ENCODE results near the gene CLIP1.
"Not testable (repeated sequence)": the region's sequence is repeated elsewhere in the genome, so short reads cannot be mapped to it uniquely, and the experiment has no call there.

The CLIP1 gene

DNA sequence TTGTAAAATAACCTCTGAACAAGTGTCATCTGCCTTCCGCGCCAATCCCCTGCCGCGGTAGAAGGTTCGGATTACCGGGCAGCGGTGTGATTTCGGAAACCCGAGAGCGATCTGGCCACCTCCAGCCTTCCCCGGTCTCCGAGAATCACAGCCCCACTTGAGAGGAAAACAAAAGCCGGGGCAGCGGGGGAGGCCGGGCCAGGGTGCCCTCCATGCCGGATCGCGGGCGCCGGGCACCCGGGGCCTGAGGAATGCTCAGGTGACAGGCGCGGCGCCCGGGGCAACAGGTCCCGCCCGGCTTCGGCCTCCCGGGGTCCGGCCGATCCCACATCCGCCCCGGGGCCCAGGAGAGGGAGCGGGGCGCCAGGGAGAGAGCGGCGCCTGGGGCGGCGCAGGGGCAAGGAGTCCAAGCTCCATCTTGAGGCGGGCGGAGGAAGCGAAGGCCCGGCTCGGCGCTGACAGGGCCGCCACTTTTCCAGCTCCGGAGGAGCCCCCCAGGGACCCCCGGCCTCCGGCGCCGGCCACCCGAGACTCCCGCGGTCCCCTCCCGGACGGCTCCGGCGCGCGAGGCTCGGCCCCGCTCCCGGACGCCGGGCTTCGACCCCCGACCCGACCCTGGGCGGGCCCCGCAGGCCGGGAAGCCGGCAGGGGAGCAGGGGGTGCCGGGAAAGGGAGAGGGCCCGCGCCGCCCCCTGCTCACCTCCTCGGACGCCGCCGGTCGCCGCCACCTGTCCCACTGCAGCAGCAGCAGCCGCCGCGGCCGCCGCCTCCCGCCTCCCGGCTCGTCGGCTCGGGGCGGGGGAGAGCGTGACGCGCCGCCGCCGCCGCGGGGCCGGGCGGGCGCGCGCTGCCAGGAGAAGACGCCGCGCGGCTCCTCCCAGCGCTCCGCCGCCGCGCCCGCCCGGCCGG, at the start of gene CLIP1:
Gene CLIP1 (minus strand): TSS at position 849 of the 909 bp plus-strand sequence. CDS start 42,217 bp downstream, outside the sequence.
- peak; percentile 43 for DNase-seq (ENCODE audit: low spot score)

DNA sequence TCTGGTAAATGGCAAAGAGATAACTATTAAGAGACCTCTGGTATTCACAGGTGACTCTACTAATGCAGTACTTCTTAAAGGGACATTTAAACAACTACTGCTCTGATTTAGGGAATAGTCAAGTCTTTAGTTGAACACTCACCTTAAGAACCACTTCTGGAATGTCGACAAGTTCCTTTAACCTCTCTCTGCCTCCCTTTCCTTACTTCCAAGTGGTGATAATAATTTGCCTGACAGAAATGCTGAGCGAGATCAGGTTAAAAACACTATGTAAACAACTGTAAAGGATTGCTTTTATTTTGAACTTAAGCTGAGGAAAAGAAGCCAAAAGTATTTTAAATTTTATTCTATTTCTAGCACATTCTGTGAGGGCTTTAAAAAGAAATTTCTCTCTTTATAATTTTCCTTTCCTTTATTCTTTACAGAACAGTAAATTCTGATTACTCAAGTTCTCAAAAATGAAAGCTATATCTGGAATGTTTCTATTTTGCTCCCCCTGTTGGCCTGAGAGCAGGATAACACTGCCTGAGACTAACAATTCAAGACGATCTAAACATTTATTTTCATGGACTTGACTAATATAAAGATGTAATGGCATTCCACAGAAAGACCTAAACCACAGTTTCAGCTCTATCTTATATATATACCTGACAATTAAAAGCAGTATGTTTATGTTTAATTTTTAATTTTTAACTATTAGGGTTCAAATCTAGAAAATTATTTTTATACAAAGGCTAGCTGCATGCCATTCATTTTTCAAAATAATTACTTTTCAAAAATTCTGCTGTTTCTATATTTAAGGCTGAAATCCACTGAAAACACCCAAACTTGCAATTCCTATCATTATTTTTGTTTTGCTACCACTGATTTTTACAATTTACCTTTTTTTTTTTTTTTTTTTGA, 49.1 kb upstream of the CLIP1 start:
- DNase-seq (ENCODE audit: low spot score): peak; percentile 53

DNA sequence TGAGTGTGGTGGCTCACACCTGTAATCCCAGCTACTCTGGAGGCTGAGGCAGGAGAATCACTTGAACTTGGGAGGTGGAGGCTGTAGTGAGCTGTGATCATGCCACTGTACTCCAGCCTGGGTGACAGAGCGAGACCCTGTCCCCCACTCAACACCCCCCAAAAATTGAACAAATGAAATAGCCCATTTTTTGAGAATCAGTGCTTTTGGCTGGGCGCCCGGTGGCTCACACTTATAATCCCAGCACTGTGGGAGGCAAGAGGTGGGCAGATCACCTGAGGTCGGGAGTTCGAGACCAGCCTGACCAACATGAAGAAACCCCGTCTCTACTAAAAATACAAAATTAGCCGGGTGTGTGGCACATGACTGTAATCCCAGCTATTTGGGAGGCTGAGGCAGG, 48.1 kb upstream of the CLIP1 start:
- not testable (repeated sequence) for DNase-seq (ENCODE audit: low spot score)

DNA sequence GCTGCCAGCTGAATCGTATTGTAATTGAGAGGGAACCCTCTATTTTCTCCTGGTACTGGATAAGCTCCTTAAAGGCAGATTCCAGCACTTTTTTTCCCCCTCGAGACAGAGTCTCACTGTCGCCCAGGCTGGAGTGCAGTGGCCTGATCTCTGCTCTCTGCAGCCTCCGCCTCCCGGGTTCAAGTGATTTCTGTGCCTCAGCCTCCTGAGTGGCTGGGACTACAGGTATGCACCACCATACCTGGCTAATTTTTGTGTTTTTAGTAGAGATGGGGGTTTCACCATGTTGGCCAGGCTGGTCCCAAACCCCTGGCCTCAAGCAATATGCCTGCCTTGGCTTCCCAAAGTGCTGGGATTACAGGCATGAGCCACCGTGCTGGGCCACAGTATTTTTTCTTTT, 47.4 kb upstream of the CLIP1 start:
- not testable (repeated sequence) for DNase-seq (ENCODE audit: low spot score)

DNA sequence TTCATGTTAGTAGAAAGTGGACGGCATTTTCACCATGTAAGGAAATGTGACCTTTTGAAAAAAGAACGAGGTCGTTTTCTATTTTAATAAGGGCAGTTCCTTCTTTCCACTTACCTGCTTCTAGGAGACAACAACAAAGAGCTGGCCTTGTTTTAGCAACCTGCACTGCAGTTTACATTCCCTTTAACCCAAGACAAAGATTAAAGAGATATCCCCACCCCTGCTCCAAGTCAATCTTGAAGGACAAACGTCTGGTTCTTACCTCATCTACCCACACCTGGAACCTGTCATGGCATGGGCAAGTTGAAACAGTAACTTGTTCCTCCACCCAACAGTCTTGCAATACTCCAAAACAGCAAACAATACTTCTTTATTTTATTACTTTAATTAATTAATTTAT, 45.5 kb upstream of the CLIP1 start:
- DNase-seq (ENCODE audit: low spot score): no peak

DNA sequence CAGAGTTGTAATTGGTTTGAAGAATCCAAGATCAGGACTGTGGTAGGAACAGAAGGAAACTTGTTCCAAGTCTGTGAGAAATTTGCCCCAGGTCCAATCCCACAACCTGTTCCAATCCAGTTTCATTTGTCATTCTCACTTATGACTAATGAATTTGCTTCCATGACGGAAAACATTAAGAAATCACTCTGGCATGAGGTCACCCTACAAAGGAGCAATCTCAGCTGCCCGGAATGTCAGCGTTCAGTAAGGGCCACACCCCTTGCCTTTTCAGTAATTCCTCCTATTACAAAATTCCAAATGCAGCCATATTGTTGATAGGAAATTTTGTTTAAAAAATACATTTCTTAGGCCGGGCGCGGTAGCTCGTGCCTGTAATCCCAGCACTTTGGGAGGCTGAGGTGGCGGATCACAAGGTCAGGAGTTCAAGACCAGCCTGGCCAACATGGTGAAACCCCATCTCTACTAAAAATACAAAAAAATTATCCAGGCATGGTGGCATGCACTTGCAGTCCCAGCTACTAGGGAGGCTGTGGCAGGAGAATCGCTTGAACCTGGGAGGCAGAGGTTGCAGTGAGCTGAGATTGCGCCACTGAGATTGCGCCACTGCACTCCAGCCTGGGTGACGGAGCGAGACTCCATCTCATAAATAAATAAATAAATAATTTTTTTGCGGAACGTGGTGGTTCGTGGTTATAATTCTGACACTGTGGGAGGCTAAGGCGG, 42.0 kb upstream of the CLIP1 start:
- not testable (repeated sequence) for DNase-seq (ENCODE audit: low spot score)

DNA sequence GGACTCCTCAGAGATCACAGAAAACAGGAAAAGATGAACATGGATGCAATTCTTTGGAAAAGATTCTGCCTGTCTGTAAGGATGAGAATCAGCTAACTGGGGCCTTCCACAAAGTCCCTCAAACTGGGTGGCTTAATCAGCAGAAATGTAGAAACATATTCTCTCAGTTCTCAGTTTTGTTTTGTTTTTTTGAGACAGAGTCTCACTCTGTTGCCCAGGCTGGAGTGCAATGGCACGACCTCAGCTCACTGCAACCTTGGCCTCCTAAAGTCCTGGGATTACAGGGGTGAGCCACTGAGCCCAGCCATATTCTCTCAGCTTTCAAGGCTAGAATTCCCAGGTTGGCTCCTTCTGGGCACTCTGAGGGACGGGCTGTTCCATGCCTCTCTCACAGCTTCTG, 38.2 kb upstream of the CLIP1 start:
- no peak for DNase-seq (ENCODE audit: low spot score)

DNA sequence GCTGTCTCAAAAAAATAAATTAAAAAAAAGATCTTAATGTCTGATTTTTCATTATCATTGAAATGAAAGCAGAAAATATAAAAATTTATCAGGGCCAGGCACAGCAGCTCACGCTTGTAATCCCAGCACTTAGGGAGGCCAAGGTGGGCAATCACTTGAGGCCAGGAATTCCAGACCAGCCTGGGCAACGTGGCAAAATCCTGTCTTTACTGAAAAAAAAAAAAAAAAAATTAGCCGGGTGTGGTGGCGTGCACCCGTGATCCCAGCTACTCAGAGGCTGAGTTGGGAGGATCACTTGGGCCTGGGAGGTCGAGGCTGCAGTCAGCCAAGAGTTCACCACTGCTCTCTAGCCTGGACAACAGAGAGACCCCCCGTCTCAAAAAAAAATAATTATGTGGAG, 37.6 kb upstream of the CLIP1 start:
- DNase-seq (ENCODE audit: low spot score): no peak

DNA sequence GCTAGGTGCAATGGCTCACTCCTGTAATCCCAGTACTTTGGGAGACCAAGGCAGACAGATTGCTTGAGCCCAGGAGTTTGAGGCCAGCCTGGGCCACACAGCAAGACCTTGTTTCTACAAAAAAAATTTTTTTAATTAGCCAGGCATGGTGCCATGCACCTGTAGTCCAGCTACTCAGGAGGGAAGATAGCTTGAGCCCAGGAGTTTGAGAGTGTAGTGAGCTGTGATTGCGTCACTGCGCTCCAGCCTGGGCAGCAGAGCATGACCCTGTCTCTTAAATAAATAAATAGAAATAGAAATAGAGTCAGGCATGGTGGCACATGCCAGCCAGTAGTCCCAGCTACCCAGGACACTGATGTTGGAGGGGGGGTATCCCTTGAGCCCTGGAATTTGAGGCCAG, 36.7 kb upstream of the CLIP1 start:
- no peak for DNase-seq (ENCODE audit: low spot score)

DNA sequence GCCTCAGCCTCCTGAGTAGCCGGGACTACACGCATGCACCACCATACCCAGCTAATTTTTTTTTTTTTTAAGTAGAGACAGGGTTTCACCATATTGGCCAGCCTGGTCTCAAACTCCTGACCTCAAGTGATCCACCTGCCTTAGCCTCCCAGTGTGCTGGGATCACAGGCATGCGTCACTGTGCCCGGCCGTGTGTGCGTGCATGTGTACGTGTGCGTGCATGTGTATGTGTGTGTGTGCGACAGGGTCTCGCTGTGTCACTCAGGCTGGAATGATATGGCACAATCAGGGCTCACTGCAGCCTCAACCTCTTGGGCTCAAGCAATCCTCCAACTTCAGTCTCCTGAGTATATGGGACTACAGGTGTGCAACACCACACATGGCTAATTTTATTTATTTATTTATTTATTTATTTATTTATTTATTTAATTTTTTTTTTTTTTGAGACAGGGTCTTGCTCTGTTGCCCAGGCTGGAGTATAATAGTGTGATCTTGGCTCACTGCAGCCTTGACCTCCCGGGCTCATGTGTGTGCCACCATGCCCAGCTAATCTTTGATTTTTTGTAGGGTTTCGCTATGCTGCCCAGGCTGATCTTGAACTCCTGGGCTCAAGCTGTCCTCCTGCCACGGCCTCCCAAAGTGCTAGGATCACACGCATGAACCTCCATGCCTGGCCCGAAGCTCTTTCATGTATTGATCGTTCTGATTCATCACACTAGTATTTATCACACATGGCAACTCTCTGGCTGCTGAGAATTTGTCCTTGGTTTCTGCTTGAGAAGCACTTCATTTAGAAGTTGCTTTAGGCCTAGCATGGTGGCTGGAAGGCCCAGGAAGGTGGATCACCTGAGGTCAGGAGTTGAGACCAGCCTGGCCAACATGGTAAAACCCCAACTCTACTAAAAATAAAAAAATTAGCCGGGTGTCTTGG, 35.9 kb upstream of the CLIP1 start:
- DNase-seq (ENCODE audit: low spot score): no peak

DNA sequence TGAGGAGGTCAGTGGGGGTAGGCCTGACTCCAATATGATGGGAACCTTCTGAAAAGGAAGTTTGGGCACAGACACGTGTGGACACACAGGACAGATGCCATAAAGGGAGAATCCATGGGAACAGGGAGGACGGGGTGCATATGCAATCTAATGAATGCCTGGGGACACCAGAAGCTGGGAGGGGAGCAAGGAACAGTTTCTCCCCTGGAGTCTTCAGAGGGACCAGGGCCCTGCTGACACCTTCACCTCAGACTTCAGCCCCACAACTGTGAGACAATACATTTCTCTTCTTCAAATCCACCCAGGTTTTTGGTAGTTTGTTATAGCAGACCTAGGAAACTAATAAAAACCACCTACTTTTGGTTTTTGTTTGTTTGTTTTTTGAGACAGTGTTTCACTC, 35.2 kb upstream of the CLIP1 start:
- DNase-seq (ENCODE audit: low spot score): no peak

DNA sequence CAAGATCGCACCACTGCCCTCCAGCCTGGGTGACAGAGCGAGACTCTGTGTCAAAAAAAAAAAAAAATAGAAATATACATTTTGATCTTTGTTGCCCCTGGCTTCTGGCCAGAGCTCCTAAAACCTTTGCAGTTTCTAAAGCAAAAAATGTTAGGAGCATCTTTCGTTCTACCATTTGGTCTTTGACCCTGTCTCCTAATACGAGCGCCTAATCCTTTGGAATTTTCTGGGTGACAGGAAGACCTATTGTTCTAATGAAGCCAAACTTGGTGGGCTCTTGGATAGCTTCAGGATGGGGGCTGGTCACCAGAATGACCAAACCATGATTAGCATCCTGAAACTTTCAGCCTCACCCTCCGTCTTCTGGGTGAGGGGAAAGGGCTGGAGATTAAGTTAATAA, 32.3 kb upstream of the CLIP1 start:
- no peak for DNase-seq (ENCODE audit: low spot score)

DNA sequence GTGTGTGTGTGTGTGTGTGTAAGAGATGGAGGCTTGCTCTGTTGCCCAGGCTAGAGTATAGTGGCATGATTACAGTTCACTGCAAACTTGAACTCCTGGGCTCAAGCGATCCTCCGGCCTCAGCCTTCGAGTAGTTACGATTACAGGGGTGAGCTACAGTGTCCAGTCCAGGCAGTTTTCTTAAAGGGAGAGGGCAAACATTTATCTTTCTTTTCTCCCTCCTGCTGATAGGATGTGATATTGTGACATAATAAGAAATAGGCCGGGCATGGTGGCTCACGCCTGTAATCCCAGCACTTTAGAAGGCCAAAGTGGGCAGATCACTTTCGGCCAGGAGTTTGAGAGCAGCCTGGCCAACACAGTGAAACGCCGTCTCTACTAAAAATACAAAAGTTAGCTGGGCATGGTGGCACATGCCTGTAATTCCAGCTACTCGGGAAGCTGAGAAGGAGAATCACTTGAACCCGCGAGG, 31.8 kb upstream of the CLIP1 start:
- DNase-seq (ENCODE audit: low spot score): no peak

DNA sequence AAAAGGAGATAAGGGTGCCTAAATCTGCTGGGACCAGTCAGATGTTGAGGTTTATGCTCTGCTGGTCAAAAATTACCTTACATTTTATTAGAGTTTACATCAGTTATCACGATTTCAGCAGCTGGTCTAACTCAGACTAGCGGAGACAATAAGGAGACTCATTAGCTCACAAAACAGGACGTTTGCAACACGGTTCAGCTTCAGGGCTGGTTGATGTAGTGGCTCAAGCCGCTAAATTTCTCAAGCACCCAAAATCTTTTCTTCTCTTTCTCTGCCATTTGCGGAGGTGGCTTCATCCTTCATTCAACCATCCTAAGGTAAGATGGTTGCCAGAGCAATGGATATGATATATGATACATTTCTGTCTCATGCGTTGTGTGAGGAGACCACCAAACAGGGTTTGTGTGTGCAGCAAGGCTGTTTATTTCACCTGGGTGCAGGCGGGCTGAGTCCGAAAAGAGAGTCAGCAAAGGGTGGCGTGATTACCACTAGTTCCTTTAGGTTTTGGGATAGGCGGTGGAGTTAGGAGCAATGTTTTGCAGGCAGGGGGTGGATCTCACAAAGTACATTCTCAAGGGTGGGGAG, 30.3 kb upstream of the CLIP1 start:
- no peak for DNase-seq (ENCODE audit: low spot score)

DNA sequence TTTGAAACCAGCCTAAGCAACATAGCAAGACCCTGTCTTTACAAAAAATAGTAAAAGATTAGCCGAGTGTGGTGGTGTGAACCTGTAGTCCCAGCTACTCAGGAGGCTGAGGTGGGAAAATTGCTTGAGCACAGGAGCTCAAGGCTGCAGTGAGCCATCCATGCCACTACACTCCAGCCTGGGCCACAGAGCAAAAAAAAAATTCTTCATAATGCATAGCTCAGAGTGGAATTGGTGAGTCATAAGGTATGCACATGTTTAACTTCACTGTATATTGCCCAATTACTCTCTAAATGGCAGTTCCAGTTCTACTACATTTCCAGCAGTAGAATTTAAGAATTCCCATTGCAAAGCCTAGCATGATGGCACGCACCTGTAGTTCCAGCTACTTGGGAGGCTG, 26.8 kb upstream of the CLIP1 start:
- DNase-seq (ENCODE audit: low spot score): no peak

DNA sequence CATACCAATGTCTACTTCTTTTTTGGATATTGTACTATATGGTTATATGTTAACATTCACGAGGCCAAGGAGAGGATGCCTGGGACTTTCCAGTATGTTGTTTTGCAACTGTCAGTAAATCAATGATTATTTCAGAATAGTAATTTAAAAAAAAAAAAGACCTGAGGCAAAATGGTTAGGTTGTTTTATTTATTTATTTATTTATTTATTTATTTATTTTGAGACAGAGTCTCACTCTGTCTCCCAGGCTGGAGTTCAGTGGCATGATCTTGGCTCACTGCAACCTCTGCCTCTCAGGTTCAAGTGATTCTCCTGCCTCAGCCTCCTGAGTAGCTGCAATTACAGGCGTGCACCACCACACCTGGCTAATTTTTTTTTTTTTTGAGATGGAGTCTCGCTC, 25.4 kb upstream of the CLIP1 start:
- DNase-seq (ENCODE audit: low spot score): not testable (repeated sequence)

DNA sequence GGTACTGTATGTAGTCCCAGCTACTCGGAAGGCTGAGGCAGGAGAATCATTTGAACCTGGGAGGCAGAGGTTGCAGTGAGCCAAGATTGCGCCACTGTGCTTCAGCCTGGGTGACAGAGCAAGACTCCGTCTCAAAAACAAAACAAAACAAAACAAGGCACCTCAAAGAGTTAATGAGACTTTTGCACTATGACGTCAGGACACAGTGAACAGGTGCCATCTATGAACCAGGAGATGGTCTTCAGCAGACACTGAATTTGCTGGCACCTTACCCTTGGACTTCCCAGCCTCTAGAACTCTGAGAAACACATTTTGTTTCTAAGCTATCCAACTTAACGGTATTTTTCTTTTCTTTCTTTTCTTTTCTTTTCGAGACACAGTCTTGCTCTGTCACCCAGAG, 23.9 kb upstream of the CLIP1 start:
- DNase-seq (ENCODE audit: low spot score): not testable (repeated sequence)

DNA sequence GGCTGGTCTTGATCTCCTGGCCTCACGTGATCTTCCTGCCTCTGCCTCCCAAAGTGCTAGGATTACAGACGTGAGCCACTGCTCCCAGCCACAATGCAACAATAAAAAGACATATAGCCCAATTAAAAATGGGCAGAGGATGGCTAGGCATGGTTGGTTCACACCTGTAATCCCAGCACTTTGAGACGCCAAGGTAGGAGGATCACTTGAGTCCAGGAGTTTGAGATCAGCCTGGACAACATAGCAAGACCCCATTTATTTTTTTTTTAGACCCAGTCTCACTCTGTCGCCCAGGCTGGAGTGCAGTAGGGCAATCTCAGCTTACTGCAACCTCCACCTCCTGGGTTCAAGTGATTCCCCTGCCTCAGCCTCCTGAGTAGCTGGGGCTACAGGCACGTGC, 21.6 kb upstream of the CLIP1 start:
- not testable (repeated sequence) for DNase-seq (ENCODE audit: low spot score)

DNA sequence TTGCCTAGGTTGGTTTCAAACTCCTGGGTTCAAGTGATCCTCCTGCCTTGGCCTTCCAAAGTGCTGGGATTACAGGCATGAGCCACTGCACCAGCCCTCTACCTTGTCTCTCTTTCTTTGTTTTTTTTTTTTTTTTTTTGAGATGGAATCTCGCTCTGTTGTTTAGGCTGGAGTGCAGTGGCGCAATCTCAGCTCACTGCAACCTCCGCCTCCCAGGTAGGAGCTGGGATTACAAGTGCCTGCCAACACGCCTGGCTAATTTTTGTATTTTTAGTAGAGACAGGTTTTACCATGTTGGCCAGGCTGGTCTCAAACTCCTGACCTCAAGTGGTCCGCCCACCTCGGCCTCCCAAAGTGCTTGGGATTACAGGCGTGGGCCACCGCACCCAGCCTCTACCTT, 16.4 kb upstream of the CLIP1 start:
- DNase-seq (ENCODE audit: low spot score): not testable (repeated sequence)

DNA sequence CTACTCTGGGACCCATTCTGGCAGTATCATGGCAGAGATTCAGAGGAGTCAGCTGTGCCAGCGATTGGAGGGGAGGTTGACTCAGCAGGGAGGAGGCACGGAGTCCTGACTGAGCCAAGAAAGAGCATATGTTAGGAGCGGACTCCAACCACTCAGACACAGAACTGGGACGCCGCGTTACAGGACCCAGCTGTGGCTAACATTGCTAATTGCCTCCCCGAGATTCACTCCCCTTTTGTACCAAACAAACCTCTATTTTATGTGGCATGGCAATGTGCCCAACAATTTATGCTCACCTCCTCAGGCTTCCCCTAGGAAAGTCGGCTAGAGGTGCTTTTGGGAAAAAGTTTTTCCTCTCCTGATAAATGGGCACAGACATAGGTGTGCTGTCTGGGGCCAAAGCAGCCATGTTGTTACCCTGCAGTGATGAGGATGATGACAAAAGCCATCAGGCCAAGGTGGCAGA, 15.2 kb upstream of the CLIP1 start:
- no peak for DNase-seq (ENCODE audit: low spot score)

All from CD4-positive, alpha-beta T cell treated with Interleukin-6 at 100 ng/mL for 8 hours (primary cell).